Ammon's horn (tissue), 1 donor: ENCODE results near the gene TRA2B.

ENCODE experiments used
- DNase-seq: peaks from one replicate; pipeline ENCODE4 v3.0.0-alpha.2; 2016; ENCODE audit warnings: low spot score

The TRA2B gene

DNA sequence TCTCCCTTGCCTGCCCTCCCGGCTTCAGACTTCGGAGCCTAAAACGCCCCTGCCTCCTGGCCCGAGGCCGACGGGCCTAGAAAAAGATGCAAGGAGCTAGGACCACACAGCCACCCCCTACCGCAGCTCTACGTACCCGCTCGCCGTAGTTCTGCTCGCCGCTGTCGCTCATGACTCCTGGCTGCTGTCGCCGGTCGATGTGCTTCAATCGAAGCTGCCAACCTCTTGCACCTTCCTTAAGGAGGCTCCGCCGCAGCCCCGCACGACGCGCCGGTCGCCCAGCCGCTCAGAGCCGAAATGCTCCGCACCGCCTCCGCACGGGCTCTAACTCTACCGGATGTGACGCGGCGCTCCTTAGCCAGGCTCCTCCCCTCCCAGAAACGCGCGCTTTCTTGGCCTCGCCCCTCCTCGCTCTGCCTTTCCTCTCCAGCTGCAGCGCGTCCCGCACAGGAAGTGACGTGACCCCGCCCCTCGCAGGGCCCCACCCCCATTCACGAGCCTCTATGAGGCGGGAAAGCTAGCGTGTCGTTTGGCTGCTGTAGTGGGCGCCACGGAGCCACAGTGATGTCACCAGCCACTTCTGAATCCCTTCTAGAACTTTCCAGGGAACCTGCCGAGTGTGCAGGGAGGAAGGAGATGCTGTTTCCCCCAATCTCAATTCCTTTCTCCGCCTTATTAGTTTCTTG lies at the start of gene TRA2B:
TRA2B (minus strand) TSS at position 326 of the 686 bp plus-strand sequence; CDS start at position 172, 154 bp downstream.
- peak; percentile 100 for DNase-seq

DNA sequence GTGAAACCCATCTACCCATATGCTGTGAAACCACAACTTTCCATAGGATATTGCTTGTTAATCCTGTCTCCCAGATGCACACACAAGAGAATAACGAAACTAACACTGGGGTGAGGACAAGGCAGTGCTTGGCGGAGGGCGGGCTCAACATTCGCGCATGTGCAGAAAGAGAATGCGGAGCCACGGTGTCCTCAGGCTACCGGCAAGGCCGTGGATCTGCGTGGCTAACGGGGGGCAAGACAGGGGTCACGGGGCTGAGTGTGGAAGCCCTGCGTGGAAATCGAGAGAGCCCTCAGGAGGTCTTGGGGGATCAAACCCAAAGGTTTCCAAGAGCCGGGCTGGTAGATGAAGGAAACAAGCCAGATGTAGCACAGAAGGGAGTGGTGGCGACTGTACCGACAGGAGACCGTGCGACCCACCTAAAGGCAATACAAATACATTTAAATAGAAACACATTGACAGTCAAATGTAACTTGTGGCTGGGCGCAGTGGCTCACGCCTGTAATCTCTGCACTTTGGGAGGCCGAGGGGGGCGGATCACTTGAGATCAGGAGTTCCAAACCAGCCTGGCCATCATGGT lies 48.5 kb upstream of the TRA2B start:
- DNase-seq = no peak

DNA sequence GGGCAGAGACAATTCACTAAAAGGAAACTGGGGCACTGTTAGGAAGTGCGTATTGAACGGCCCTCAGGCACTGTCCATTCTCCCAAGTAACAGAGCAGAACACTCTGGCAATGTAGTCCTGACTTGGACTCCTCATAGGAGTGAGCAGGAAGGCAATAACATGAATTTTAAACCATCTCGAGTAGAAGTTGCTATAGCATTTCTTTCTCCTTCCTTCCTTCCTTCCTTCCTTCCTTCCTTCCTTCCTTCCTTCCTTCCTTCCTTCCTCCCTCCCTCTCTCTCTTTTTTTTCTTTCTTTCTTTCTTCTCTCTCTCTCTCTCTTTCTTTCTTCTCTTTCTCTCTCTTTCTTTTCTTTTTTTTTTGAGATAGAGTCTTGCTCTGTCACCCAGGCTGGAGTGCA lies 46.4 kb upstream of the TRA2B start:
- DNase-seq = no peak

DNA sequence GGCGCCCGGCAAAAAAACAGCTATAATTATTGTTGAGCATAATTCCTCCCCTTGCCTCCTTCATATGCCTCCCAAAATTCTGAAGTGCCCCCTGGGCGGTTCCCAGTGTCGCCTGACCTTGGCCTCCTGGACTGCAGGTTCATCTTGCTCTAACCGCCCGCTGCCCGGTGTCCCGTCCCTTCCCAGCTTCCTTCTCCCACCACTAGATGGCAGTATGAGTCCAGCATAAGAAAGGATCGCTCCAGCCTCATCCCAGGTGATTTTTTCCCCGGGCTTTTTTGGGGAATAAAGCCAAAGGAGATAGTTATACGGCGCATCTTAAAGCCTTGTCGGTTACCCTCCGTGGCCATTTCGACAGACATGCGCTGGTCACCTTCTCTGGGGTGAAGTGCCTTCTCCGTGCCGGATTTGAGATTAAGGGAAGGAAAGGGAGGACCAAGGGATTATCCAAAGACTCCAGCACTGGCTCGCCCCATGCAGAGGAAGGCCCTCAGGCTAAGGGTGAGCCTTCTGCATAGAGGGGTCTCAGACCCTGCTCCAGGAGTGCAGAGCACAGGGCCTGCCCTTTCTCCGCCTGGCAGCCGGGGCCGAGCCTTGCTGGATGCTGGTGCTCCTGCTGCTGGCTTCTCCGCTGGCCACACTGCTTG lies 45.8 kb upstream of the TRA2B start:
- peak; percentile 86 for DNase-seq

DNA sequence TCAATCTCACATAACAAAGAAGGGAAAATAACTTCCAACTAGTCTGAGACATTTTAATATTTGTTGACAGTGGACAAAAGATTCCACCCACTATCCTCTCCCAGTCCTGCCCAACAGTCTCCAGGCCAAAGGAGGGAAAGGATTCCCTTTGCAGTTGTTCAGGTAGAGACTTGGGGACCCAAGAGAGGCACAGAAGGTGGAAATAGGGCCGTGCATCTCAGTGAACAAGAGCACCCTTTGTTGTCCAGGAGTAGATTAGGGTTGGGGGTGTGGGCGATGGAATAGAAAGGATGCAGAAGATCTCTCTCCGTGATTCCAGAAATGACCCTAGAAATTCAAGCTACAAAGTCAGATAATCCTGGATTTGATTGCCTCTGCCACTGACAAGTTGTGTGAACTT lies 44.8 kb upstream of the TRA2B start:
- DNase-seq = no peak

DNA sequence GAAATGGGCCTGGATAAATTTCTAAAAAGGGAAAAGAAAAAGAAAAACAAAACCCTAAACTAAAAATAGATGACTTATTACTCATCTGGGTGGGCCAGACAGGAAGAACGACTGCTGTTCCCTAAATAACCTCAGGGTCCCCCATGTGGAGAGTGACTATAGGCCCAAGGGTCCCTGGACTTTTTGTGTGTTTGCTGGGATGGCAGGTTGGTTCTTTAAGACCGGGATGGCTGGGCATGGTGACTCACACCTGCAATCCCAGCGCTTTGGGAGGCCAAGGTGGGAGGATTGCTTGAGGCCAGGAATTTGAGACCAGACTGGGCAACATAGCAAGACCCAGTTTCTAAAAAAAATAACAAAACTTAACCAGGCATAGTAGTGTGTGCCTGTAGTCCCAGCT lies 43.8 kb upstream of the TRA2B start:
- DNase-seq = no peak

DNA sequence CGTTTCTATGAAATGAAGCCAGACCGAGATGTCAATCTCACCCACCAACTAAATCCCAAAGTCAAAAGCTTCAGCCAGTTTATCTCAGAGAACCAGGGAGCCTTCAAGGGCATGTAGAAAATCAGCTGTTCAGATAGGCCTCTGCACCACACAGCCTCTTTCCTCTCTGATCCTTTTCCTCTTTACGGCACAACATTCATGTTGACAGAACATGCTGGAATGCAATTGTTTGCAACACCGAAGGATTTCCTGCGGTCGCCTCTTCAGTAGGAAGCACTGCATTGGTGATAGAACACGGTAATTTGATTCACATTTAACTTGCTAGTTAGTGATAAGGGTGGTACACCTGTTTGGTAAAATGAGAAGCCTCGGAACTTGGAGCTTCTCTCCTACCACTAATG lies 41.9 kb upstream of the TRA2B start:
- DNase-seq = no peak

DNA sequence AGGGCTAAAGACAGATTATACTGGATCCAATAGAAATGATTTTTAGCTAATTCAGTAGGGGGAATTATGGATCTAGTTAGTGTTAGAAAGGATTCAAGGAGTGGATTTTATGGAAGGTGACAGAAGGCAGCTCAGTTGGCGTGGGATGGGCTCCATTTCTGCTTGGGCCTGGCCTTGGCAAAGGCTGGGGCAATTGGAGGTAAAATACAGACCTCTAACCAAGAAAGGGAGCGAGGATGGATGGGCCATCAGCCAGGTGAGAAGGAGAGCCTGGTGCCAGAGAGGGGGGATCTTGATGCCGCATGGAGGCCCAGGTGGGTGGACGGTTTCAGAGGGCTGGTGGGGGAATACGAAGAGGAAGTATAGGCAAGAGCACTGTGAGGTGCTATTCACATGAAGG lies 40.7 kb upstream of the TRA2B start:
- DNase-seq = no peak

DNA sequence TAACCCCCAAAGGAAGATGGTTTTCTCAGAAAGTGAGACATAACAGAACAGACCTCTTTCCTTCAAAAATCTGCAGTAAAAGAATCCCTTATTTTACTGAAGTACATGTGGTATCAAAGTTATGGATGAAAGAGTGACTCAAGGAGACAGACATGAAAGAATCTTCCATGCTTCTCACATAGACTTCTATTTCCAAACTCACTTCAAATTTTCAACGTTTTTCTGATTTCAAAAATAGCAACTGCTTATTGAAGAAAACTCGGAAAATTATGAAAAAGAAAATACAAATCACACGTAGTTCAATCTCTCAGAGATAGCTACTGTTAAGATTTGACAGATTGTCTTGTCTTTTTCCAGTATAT lies 39.8 kb upstream of the TRA2B start:
- DNase-seq = no peak

DNA sequence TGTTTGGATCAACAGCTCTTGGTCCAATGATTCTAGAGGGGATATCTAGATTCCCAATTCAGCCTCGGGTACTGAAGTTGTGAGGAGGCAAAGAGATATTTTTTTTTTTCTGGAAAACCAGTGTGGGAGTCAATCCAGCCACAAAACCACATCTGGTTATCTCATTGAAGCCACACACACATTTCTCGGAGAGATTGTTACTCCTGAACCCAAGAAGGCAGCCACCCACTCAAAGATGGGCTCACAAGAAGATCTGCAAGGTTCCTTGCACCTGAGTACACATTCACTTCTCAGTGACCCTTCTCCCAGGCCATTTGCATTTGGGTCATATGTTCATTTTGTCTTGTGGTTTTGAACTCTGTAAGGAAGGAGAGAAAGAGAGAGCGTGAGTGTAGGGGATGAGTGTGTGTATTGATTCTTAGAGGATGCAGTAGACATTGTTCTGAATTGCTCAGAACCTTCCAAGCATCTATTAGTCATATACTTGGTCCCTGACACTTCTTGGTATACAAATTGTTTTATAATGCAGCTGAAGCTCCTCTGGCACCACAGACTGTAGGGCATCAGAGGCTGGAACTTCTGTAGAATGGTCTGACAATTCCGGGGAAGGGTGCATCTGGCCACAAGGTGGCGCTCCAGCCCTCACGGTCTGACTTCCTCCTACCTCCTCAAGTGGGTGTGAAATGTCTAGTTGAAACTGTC lies 39.3 kb upstream of the TRA2B start:
- peak; percentile 87 for DNase-seq

DNA sequence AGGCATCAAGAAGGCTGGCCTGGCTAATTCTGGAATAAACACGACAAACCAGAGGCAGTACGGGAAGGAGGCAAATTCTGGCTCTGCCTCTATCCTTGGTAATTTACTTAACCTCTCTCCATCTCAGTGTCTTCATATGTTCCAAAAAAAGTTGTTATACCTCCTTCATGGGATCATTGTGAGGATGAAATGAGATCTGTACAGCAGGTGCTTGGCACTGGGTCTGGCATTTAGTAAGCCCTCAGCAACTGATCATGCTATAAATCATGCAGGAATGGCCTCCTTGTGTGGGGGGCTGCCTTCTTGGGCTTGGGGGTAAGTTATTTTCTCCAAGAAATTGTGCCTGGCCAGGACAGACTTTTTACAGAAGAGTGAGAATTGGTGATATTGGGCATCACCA lies 38.3 kb upstream of the TRA2B start:
- DNase-seq = no peak

DNA sequence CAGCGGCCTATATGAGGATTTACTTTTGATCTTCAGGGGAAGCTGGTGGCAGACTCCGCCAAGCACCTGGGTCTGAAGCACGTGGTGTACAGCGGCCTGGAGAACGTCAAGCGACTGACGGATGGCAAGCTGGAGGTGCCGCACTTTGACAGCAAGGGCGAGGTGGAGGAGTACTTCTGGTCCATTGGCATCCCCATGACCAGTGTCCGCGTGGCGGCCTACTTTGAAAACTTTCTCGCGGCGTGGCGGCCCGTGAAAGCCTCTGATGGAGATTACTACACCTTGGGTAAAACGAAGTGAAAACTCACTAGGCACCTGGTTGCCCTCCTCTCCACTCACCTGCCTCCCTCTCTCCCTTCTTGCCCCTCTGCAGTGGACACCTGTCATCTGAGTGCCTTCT lies 33.8 kb upstream of the TRA2B start:
- no peak for DNase-seq

DNA sequence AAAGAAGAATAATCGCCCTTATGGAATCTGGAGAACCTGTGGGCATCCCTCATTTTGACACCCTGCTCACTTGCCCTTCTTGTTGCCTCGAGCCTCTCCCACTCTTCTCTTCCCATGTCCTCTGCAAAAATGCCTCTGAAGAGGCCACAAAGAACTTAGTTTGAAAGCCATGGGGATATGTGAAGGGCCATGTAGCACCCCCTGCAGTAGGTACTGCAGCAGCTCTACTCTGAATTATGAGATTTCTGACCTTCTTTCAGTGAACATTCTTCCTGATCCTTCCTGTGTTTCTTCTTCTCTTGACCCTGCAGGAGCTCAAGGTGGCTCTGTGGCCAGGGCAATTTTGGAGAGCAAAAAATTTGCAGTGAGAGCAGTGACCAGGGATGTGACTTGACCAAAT lies 30.4 kb upstream of the TRA2B start:
- no peak for DNase-seq

DNA sequence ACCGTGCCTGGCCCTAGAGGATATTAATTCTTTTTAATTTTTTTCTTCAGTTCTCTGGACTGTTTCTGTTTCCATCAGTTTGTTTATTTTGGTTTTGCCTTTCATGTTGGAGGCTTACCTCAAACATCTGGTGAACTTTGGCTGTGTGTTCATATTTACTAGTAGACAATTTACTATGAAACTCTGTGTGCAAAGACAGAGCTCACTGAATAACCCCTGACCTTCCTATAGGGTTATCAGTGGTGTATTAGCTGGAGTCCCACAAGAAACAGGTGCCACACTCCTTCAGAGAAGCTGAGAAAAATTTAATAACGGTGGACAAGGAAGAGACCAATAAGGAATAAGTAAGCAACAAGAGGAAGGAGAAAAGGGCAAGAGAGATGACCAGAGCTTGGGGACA lies 28.8 kb upstream of the TRA2B start:
- DNase-seq = no peak

DNA sequence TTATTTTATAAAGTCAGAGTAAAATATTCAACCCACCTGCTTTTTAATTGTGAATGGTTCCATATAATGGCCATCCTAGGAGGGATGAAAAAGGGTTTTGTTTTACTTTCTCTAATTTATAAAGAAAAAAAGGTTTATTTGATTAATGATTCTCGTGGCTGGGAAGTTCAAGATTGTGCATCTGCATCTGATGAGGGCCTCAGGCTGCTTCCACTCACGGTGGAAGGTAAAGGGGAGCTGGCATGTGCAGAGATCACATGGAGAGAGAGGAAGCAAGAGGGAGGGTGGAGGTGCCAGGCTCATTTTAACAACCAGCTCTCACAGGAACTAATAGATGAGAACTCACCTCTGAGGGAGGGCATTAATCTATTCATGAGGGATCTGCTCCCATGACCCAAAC lies 27.7 kb upstream of the TRA2B start:
- DNase-seq = no peak

DNA sequence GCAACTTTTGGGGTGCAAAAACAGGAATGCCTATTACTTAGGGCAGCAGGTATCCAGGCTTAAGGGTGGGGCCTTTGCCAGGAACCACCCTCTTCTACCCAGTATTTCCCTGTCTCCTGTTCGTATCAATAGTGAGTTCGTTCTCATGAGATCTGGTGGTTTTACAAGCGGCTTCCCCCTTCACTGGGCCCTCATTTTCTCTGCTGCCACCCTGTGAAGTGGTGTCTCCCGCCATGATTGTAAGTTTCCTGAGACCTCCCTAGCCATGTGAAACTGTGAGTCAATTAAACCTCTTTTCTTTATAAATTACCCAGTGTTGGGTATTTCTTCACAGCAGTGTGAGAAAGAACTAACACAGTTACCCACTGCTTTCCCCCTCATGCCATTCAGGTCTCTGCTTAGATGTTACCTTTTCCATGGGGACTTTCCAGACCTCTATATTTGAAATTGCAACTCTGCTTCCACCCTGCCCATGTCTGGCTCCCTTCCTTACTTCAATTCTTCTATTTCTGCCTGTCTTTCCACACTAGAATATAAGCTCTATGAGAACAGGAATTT lies 23.9 kb upstream of the TRA2B start:
- no peak for DNase-seq

DNA sequence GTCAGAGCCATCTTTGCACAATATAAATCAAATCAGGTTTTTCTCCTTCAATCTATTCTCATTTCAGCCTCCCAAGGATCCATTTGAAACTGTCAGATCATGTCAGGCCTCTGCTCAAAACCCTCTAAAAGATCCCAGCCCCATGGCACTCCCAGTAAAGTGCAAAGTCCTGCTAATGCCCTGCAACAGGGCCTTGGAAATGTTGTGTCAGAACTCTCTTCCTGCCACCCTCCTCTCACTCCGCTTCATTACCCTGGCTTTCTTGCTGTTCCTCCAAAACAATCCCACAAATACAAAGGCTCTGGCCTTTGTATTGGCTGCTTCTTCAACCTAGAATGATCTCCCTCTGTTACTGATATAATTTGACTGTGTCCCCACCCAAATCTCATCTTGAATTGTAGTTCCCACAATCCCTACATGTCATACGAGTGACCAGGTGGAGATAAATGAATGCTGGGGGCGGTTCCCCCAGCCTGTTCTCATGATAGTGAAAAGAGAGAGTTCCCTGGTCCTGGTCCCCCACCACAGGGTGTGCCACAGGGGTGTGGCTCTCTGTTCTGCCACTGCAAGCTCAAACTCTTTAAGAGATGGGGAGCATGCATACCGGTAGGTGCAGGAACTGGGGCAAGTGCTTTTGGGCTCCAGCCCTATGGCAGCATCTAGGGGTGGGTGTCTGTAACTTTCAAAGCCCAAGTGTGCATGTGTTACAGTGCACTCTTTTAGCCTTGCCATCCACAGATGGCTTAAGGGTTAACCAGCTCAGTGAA lies 22.9 kb upstream of the TRA2B start:
- no peak for DNase-seq

DNA sequence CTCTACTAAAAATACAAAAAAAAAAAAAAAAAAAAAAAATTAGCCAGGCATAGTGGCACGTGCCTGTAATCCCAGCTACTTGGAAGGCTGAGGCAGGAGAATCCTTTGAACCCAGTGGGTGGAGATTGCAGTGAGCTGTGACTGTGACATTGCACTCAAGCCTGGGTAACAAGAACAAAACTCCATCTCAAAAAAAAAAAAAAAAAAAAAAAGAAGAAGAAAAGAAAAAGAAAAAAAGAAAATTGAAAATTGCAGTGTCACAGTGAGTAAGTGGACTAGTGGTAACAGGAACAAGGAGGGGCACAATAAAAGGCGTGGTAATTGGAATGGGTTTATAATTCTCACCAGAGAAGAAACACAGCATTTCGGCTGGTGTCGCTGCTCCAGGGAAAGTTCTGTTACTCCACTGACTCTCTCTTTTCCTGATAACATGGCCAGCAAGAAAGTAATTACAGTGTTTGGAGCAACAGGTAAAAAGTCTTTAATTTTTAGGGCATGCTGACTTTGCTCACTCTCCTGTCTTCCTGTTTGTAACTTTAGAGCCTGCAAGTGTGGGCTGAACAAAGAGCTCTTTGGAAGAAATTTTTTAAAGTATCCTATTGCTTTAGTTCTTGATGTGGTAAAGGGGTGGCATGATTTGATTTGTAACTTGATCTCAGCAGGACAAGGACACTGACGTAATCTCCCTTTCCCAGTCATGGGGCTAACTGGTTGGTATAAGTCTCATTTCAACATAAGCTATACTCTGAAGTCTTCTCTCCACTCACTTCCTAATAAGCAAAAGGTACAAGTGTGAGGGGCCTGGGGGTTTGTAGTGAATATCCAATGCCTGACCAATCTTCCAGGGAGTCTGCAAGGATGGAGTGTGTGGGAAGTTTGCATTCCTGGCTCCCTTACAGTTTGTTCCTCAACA lies 22.1 kb upstream of the TRA2B start:
- no peak for DNase-seq

DNA sequence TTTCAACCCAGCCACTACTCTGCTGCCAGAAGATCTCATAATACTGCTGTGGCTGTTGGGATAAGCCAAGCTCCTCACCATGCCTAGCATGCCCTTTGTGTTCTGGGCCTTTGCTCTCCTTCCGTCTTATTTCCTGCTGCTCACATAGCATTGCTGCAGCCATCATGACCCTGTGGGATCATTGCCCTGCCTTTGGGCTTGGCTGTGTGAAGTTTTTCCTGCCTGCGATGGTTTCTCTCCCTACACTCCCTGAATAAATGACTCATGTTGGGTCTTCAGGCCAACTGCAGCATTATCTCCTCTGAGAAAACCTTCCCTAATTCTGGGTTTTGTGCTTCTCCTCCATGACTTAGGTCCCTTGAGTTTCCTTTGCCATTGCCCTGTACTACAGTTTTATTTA lies 20.8 kb upstream of the TRA2B start:
- DNase-seq = no peak

DNA sequence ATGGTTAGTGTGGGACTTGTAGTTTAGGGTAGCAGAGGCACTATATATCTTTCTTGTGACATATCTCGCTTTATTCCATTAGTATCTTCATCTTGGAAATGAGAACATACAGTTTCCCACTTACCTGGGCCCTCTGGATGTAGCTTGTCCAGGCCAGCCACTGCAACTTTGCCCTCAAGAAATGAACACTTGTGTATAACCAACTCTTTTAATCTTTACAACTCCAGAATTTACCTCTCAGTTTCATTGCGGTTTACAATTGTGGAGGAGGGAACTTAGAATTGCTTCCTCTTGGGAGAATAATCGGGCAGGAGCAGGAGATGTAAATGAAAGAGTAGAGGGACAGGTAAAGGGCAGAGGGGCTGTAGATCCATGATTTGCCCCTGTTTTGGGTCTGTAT lies 18.4 kb upstream of the TRA2B start:
- no peak for DNase-seq

DNA sequence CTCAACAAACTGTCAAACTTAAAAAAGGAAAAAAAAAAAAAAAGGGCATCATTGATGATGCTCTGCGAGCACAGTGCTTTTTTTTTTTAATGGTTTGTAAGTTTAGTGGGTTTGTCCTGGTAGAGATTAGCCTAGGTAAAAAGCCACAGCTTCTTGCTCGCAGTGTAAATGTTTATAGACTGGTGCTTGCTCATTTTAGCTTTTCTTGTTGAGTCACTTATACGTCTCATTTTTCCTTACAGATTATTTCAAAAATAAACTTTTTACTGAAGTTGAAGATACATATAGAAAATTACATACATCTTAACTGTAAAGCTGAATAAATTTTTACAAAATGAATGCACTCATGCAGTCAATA lies 16.5 kb upstream of the TRA2B start:
- no peak for DNase-seq
